HEK293T (cell line): ENCODE measurements around the gene OXNAD1.

ENCODE experiments used
- ARNT ChIP-seq: fragments of 450-650 bp; IDR thresholded peaks from 2 replicates; pipeline ENCODE4 v1.6.1; 2017; ENCODE audit warnings: mild to moderate bottlenecking
- BHLHE40 ChIP-seq: fragments of 450-650 bp; IDR thresholded peaks from 2 replicates; pipeline ENCODE4 v1.6.1; 2016; ENCODE audit warnings: mild to moderate bottlenecking, moderate library complexity, borderline replicate concordance
- ELF4 ChIP-seq: fragments of 450-650 bp; IDR thresholded peaks from 2 replicates; pipeline ENCODE4 v1.6.1; 2017; ENCODE audit warnings: antibody characterized with exemption
- FOXA1 ChIP-seq: fragments of 450-650 bp; IDR thresholded peaks from 2 replicates; pipeline ENCODE4 v1.6.1; 2016; ENCODE audit warnings: mild to moderate bottlenecking
- FOXK2 ChIP-seq: fragments of 450-650 bp; IDR thresholded peaks from 2 replicates; pipeline ENCODE4 v1.6.1; 2016; ENCODE audit warnings: mild to moderate bottlenecking
- FOXM1 ChIP-seq: fragments of 450-650 bp; IDR thresholded peaks from 2 replicates; pipeline ENCODE4 v1.6.1; 2017; ENCODE audit warnings: mild to moderate bottlenecking, borderline replicate concordance
- HDGF ChIP-seq: fragments of 450-650 bp; IDR thresholded peaks from 2 replicates; pipeline ENCODE4 v1.6.1; 2017; ENCODE audit warnings: antibody characterized with exemption, borderline replicate concordance
- L3MBTL2 ChIP-seq: fragments of 450-650 bp; conservative IDR thresholded peaks from 2 replicates; pipeline ENCODE4 v1.6.1; 2016; ENCODE audit warnings: mild to moderate bottlenecking
- LEF1 ChIP-seq: fragments of 450-650 bp; IDR thresholded peaks from 2 replicates; pipeline ENCODE4 v1.6.1; 2017; ENCODE audit warnings: mild to moderate bottlenecking, borderline replicate concordance
- NFRKB ChIP-seq: fragments of 450-650 bp; IDR thresholded peaks from 2 replicates; pipeline ENCODE4 v1.6.1; 2016; ENCODE audit warnings: mild to moderate bottlenecking, moderate library complexity
- SP1 ChIP-seq: fragments of 450-650 bp; IDR thresholded peaks from 2 replicates; pipeline ENCODE4 v1.6.1; 2017
- SUZ12 ChIP-seq: fragments of 450-650 bp; IDR thresholded peaks from 2 replicates; pipeline ENCODE4 v1.6.1; 2016; ENCODE audit warnings: mild to moderate bottlenecking
- TARDBP ChIP-seq: fragments of 450-650 bp; IDR thresholded peaks from 2 replicates; pipeline ENCODE4 v1.6.1; 2016
- TF ChIP-seq, protein P1 (sequence below): fragments of 450-650 bp; IDR thresholded peaks from 2 replicates; pipeline ENCODE4 v1.6.1; 2016

DNA sequence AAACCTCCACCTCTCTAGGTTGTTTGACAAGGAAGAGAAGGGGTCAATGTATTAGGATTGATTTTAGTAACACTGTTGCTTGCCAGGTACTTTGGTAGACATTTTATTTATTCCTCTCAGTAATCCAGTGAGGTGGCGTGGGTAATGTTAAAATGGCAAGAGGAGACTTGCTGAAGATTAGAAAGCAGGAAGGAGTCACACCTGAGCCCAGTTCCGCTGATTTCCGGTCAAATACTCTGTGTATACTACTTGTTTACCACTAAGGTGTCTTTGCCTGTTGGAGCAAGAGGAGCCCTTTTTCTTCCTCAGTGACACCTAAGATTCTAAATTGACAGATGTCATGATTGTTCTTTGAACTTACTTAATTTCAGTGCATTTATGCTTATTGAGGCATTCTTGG is 1.7 kb downstream of the OXNAD1 start:
- no peak for TF ChIP-seq ELF4
- no peak for TF ChIP-seq NFRKB
- TF ChIP-seq SP1, result no peak
- no peak for TF ChIP-seq LEF1
- no peak for TF ChIP-seq SUZ12
- no peak for TF ChIP-seq FOXM1
- no peak for TF ChIP-seq TARDBP
- no peak for TF ChIP-seq HDGF
- TF ChIP-seq BHLHE40, result no peak
- no peak for TF ChIP-seq FOXA1
- TF ChIP-seq, protein P1, sequence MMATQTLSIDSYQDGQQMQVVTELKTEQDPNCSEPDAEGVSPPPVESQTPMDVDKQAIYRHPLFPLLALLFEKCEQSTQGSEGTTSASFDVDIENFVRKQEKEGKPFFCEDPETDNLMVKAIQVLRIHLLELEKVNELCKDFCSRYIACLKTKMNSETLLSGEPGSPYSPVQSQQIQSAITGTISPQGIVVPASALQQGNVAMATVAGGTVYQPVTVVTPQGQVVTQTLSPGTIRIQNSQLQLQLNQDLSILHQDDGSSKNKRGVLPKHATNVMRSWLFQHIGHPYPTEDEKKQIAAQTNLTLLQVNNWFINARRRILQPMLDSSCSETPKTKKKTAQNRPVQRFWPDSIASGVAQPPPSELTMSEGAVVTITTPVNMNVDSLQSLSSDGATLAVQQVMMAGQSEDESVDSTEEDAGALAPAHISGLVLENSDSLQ, result no peak
- no peak for TF ChIP-seq FOXK2
- TF ChIP-seq L3MBTL2, result no peak
- no peak for TF ChIP-seq ARNT
